ENCODE measurements around the gene BARX2.

Gene BARX2

DNA sequence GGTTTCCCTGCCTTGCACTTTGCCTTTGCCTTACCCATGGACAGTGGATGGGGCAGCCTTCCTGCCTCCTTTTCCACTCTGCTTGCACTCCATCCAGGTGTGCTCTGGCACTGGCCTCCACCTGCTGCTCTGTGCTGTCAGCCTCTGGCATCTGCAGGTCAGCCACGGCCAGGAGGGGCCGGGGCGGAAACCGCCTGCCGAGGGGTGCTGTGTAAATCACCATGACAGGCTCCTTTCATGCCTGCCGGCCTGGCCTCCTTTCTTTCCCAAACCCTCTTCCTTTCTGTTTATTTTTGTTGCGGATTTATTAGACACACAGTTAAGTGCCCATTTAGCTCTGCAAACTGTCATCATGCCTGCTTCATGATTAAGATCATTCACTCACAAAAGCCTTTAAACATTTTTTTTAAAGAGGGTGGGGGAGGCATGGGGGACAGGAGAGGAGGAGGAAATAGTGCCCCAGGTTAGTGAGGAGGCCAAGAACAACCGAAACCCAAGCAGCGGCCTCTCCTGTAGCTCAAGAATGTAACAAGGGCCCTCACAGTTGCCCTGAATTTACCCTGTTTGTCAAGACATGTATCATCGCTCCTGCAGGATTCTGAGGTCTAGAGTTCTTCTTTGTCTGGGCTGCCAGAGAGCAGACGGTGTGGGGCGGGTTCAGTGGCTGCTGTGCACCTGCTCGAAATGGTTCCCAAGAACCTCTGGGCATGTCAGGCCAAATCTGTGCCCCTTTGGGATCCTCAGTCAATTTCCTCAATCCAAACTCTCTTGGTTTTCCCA lies 83.3 kb downstream of the BARX2 start:
- Histone ChIP-seq H3K9me3 (ENCODE audit: control insufficient read depth, insufficient read depth, low read length) (no peaks in the 10 kb centered on the region), H3K4me3 (ENCODE audit: low read depth, low read length) (no peak overlapping the region), H3K9ac (ENCODE audit: low read depth, low read length) (no peak overlapping the region), H3K36me3 (ENCODE audit: control insufficient read depth, insufficient read depth, low read length) (no peaks in the 10 kb centered on the region), H3K27me3 (ENCODE audit: control insufficient read depth, insufficient read depth, low read length) (no peaks in the 10 kb centered on the region), H3K27ac (ENCODE audit: low read depth, low read length) (no peak overlapping the region), H3K4me1 (ENCODE audit: control insufficient read depth, insufficient read depth, low read length) (peaks cover 12% of the 10 kb centered on the region)

DNA sequence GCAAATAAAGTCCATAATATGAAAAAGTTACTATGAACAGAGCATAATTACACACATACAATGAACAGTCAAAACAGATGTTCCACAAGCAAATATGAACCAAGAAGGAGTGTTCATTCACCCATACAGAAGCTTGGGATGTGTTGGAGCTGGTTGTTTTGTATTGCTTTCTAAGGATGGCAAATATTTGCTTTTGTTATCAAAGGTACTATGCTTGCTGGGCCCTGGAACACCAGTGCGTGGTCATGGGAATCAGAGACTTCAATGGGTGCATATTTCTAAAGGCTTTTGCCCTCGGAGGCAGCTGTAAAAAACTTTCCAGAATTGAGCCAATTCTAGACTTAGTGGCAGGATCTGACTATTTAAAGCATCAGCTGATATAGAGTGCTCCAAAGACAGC lies 85.1 kb downstream of the BARX2 start:
- Histone ChIP-seq H3K4me3 (ENCODE audit: low read depth, low read length) (no peak overlapping the region), H3K27me3 (ENCODE audit: control insufficient read depth, insufficient read depth, low read length) (no peaks in the 10 kb centered on the region), H3K36me3 (ENCODE audit: control insufficient read depth, insufficient read depth, low read length) (no peaks in the 10 kb centered on the region), H3K4me1 (ENCODE audit: control insufficient read depth, insufficient read depth, low read length) (peaks cover 4% of the 10 kb centered on the region), H3K9ac (ENCODE audit: low read depth, low read length) (no peak overlapping the region), H3K9me3 (ENCODE audit: control insufficient read depth, insufficient read depth, low read length) (no peaks in the 10 kb centered on the region), H3K27ac (ENCODE audit: low read depth, low read length) (no peak overlapping the region)

DNA sequence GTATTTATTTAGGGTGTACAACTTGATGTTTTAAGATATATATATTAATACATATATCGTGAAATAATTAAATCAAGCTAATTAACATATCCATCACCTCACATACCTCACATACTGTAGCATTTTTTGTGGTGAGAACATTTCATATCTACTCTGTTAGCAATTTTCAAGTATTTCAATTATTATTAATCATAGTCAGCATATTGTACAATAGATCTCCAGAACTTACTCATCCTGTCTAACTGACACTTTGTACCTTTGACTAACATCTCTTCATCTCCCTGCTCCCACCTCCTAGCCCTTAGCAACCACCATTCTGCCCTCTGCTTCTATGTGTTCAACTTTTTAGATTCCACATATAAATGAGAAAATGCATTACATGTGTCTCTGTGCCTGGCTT lies 108.4 kb downstream of the BARX2 start:
- Histone ChIP-seq H3K27ac (ENCODE audit: low read depth, low read length) (no peak overlapping the region), H3K27me3 (ENCODE audit: control insufficient read depth, insufficient read depth, low read length) (no peaks in the 10 kb centered on the region), H3K4me3 (ENCODE audit: low read depth, low read length) (no peak overlapping the region), H3K36me3 (ENCODE audit: control insufficient read depth, insufficient read depth, low read length) (no peaks in the 10 kb centered on the region), H3K4me1 (ENCODE audit: control insufficient read depth, insufficient read depth, low read length) (no peaks in the 10 kb centered on the region), H3K9ac (ENCODE audit: low read depth, low read length) (no peak overlapping the region), H3K9me3 (ENCODE audit: control insufficient read depth, insufficient read depth, low read length) (no peaks in the 10 kb centered on the region)

DNA sequence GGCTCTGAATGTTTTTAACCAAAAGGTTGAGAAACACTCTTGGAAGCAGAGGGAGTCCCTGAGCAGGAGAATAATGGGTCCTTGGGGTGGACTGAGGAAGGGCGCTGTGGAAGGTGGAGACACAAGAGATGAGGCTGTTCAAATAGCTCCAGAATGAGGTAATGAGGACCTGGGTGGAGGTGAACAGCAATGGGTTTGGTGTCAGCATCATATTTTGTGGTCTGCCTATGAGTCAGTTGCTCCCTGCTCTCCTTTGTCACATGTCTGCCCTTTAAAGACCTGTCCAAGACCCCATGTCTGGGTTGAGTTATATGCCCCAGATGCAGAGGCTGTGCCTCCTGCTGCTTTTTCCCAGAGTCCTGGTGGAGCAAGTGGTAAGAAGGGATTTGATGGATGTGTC lies 113.6 kb downstream of the BARX2 start:
- Histone ChIP-seq H3K27me3 (ENCODE audit: control insufficient read depth, insufficient read depth, low read length) (no peaks in the 10 kb centered on the region), H3K9ac (ENCODE audit: low read depth, low read length) (no peak overlapping the region), H3K9me3 (ENCODE audit: control insufficient read depth, insufficient read depth, low read length) (no peaks in the 10 kb centered on the region), H3K4me1 (ENCODE audit: control insufficient read depth, insufficient read depth, low read length) (no peaks in the 10 kb centered on the region), H3K36me3 (ENCODE audit: control insufficient read depth, insufficient read depth, low read length) (no peaks in the 10 kb centered on the region), H3K27ac (ENCODE audit: low read depth, low read length) (no peak overlapping the region), H3K4me3 (ENCODE audit: low read depth, low read length) (no peak overlapping the region)

DNA sequence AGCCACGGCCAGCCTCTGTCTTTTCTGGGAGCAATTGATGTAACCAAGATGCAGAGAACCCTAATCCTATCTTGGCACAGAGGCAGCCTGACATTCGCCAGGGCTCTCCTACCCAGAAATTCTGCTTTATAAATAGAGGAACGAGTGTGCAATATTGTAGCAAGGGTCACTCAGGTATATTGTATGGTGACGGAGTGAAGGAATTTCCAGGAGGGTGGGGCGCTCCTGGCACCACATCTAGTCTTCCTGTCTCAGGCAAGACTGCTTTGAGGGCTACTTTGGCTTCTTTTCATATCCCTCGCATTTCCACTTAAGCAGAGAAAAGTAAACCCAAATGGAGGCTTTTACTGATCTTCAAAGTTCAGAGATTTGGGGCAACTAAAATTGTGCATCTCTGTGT lies 114.4 kb downstream of the BARX2 start:
- Histone ChIP-seq H3K4me1 (ENCODE audit: control insufficient read depth, insufficient read depth, low read length) (no peaks in the 10 kb centered on the region), H3K4me3 (ENCODE audit: low read depth, low read length) (no peak overlapping the region), H3K9me3 (ENCODE audit: control insufficient read depth, insufficient read depth, low read length) (no peaks in the 10 kb centered on the region), H3K9ac (ENCODE audit: low read depth, low read length) (no peak overlapping the region), H3K36me3 (ENCODE audit: control insufficient read depth, insufficient read depth, low read length) (no peaks in the 10 kb centered on the region), H3K27me3 (ENCODE audit: control insufficient read depth, insufficient read depth, low read length) (no peaks in the 10 kb centered on the region), H3K27ac (ENCODE audit: low read depth, low read length) (no peak overlapping the region)

DNA sequence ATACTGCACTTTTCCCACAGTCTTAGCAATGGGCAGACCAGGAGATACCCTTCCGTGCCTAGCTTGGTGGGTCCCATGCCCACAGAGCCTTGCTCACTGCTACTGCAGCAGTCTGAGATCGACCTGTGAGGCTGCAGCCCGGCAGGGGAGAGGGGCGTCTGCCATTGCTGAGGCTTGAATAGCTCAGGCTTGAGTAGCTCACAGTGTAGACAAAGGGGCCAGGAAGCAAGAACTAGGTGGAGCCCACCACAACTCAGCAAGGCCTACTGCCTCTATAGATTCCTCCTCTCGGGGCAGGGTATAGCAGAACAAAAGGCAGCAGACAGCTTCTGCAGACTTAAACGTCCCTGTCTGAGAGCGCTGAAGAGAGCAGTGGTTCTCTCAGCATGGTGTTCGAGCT lies 118.1 kb downstream of the BARX2 start:
- H3K4me3 ChIP-seq (ENCODE audit: low read depth, low read length) = no peak overlapping the region
- H3K27ac ChIP-seq (ENCODE audit: low read depth, low read length) = no peak overlapping the region
- no peaks in the 10 kb centered on the region for H3K27me3 ChIP-seq (ENCODE audit: control insufficient read depth, insufficient read depth, low read length)
- no peaks in the 10 kb centered on the region for H3K9me3 ChIP-seq (ENCODE audit: control insufficient read depth, insufficient read depth, low read length)
- no peaks in the 10 kb centered on the region for H3K36me3 ChIP-seq (ENCODE audit: control insufficient read depth, insufficient read depth, low read length)
- no peaks in the 10 kb centered on the region for H3K4me1 ChIP-seq (ENCODE audit: control insufficient read depth, insufficient read depth, low read length)
- no peak overlapping the region for H3K9ac ChIP-seq (ENCODE audit: low read depth, low read length)
